Activated CD4-positive, alpha-beta T cell treated with anti-CD3 and anti-CD28 coated beads, Interleukin-2, amount 10 ng/mL, durations not matched to agents 24 days and 14 days (primary cell): ENCODE data around the gene JAGN1. TPM values are rescaled to one million over a fixed set of nuclear protein-coding genes. Genes with fewer than 3 reads are reported as not detected.
"Not testable (repeated sequence)": the region's sequence is repeated elsewhere in the genome, so short reads cannot be mapped to it uniquely, and the experiment has no call there.

Experiments used
- DNase-seq: peaks from one replicate; pipeline ENCODE4 v3.0.0; 2022
- H3K27ac Mint-ChIP-seq: one replicate; pipeline ENCODE4 v1.8.0; 2022; ENCODE audit warnings: mild to moderate bottlenecking, mixed read lengths
- H3K27me3 Mint-ChIP-seq: one replicate; pipeline ENCODE4 v1.8.0; 2022; ENCODE audit warnings: mixed read lengths
- H3K36me3 Mint-ChIP-seq: one replicate; pipeline ENCODE4 v1.8.0; 2022; ENCODE audit warnings: low read depth, mild to moderate bottlenecking, mixed read lengths
- H3K4me1 Mint-ChIP-seq: one replicate; pipeline ENCODE4 v1.8.0; 2021; ENCODE audit warnings: mixed read lengths
- H3K4me3 Mint-ChIP-seq: one replicate; pipeline ENCODE4 v1.8.0; 2022; ENCODE audit warnings: mild to moderate bottlenecking, moderate library complexity, mixed read lengths
- H3K9me3 Mint-ChIP-seq: one replicate; pipeline ENCODE4 v1.8.0; 2021; ENCODE audit warnings: mixed read lengths
- intact Hi-C: fragments of 100-400 bp; cut with micrococcal nuclease; formaldehyde crosslinking; loops from one replicate; pipeline ENCODE4 v1.15.1; 2023
- total RNA-seq: library from RNA; stranded (reverse); gene quantifications from 2 replicates; pipeline ENCODE4 v1.2.3, GENCODE V29; 2022

Gene JAGN1
- 39.5 and 41.0 TPM in 2 replicates for total RNA-seq

DNA sequence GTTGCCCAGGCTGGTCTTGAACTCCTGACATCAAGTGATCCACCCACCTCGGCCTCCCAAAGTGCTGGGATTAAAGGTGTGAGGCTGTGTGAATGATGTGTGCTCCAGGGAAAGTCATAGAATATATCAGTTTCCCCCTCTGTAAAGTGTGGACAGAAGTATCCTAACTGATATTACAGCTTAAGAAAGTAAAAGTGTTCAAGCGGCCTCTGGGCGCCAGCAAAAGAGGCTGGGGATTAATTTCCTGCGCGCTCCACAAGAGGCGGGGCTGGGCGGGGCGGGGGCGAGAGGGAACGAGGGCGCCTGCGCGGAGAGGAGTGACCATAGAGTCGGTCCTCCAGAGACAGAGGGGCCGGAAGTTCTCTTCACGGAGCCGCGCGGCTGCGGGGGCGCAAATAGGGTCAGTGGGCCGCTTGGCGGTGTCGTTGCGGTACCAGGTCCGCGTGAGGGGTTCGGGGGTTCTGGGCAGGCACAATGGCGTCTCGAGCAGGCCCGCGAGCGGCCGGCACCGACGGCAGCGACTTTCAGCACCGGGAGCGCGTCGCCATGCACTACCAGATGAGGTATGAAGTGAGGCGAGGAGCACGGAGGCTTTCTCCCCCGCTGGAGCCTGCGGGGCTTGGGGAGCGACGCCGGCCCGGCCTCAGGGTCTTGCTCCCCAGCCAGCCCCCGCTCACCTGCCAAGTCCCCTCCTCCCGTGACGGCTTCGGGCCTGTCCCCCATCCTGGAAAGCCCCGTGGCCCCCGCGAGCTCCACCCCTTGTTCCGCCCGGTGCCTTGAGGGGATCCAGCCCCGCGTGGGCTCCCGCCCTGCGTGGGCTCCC is at the start of gene JAGN1:
Gene JAGN1 (plus strand): TSS at position 362 of the 823 bp plus-strand sequence. CDS start 113 bp downstream, at position 475.
- Mint-ChIP-seq H3K4me3 (peak within 1 kb of the TSS; percentile 98), H3K27me3 (no peaks in the 10 kb centered on the region), H3K36me3 (peaks cover 34% of the 10 kb centered on the region), H3K9me3 (peaks cover 4% of the 10 kb centered on the region), H3K4me1 (peaks cover 33% of the 10 kb centered on the region), H3K27ac (peak within 1 kb of the TSS; percentile 99)
- peak; percentile 96 for DNase-seq
- intact Hi-C loops: loop anchor here (1.0 to 5.0 kb wide), 8 partner anchors 12 to 358 kb away; partner anchors contain the start of genes ARPC4, CRELD1, IL17RE and MTMR14

DNA sequence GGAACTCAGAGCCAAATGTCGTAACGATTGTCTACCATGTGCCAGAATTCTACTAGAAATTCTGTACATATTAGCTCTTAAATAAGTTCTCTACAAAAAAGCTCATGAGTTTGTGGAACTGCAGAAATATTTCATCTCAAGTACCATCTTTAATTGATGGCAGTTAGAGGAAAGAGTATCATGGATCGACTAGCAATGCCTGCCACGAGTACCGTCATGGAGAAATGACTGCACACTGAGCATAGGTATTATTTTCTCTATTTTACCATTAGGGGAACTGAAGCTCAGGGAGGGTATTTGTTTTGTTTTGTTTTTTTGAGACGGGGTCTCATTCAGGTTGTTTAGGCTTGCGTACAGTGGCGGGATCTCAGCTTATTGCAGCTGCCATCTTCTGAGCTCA is 49.4 kb upstream of the JAGN1 start:
- H3K4me1 Mint-ChIP-seq: peaks cover 26% of the 10 kb centered on the region
- no peaks in the 10 kb centered on the region for H3K9me3 Mint-ChIP-seq
- peaks cover 39% of the 10 kb centered on the region for H3K36me3 Mint-ChIP-seq
- intact Hi-C loops: loop anchor here (5.0 to 10.0 kb wide), 4 partner anchors 111 to 481 kb away; partner anchors contain the start of genes FANCD2, PRRT3, SEC13 and TATDN2
- no peak overlapping the region for H3K27ac Mint-ChIP-seq
- no peaks in the 10 kb centered on the region for H3K27me3 Mint-ChIP-seq
- no peak for DNase-seq
- H3K4me3 Mint-ChIP-seq: no peak overlapping the region

DNA sequence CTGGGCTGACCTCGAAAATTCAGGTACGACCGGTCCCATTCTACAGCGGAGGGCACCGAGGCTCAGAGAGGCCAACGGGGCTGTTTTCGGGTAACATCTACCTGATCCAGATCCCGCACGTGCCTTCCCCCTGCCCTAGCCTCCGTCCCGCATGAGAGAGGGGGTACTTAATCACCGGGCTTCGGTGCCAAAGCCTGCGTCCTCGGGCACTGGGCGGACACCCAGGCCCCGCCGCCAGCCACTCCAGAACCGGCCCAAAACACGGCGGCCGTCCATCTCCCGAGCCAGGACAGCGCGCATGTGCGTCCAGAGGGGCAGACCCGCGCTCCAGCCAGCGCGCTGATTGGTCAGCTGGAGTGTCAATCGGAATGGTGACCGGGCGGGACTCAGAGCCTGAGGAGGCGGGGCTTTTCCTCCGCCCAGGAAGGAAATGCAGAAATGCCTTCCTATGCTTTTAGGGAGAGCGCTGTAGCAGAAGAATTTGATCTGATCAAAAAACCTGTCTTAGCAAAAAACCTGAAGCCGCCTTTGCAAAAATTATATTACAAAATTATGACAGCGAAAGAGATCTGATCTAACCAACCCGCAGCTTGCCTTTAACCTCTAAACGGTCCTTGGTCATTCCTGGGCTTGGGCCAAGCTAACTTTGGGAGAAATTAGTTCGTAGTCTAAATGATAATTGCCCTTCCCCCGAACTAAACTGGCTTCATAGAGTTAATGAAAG is 46.5 kb upstream of the JAGN1 start, which contains the start of gene RPUSD3:
Gene RPUSD3 (minus strand): TSS at position 294 of the 724 bp plus-strand sequence. CDS start 18 bp downstream, at position 276.
- intact Hi-C loops: loop anchor here (1.0 to 10.0 kb wide), 7 partner anchors 46 to 478 kb away; partner anchors contain the start of genes CRELD1, FANCD2, JAGN1 and PRRT3
- peak within 1 kb of the TSS; percentile 98 for H3K27ac Mint-ChIP-seq
- peaks cover 27% of the 10 kb centered on the region for H3K36me3 Mint-ChIP-seq
- peak within 1 kb of the TSS; percentile 99 for H3K4me3 Mint-ChIP-seq
- H3K27me3 Mint-ChIP-seq: no peaks in the 10 kb centered on the region
- DNase-seq: peak; percentile 99
- peaks cover 26% of the 10 kb centered on the region for H3K4me1 Mint-ChIP-seq
- H3K9me3 Mint-ChIP-seq: no peaks in the 10 kb centered on the region

DNA sequence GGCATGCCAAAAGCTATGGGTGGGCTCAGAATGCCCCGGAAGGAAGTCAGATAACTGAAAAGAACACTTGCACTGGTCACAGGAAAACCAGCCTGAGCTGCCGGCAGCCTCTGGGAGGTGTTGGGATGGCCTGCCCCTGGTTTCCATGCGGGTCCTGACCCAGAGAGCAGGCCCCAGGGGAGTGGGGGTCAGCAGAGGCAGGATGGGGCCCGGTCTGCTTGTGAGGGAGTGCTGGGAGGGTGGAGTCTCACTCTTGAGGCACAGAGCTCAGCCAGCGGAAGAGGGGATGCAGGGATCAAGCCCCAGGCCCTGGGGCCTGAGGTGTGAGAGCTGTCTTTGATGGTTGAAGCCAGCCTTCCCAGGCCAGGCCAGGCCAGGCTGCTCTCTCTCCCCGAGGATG is 44.2 kb upstream of the JAGN1 start:
- intact Hi-C loops: loop anchor here (10.0 kb wide), 2 partner anchors 179 to 399 kb away; partner anchors contain the start of genes FANCD2 and TATDN2
- peaks cover 7% of the 10 kb centered on the region for H3K27me3 Mint-ChIP-seq
- peaks cover 13% of the 10 kb centered on the region for H3K36me3 Mint-ChIP-seq
- no peak for DNase-seq
- H3K27ac Mint-ChIP-seq: no peak overlapping the region
- H3K4me1 Mint-ChIP-seq: peaks cover 23% of the 10 kb centered on the region
- H3K4me3 Mint-ChIP-seq: no peak overlapping the region
- H3K9me3 Mint-ChIP-seq: no peaks in the 10 kb centered on the region

DNA sequence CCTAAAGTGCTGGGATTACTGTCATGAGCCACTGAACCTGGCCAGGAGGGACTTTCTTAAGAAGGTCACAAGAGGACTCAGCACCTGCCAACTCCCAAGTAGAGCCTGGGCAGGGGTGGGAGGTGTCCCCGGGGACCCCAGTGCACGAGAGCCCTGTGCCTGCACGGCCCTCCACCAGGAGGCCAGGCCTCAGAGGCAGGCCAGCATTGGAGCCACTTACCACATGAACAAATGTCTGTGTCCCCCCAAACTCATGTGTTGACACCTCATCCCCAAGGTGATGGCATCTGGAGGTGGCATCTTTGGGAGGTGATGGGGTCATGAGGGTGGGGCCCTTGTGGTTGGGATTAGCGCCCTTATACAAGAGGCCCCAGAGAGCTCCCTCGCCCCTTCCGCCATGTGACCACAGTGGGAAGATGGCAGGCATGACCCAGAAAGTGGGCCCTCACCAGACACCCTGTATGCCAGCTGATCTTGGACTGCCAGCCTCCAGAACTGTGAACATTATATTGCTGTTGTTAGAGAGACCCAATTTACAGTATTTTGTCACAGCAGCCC is 43.4 kb upstream of the JAGN1 start:
- H3K9me3 Mint-ChIP-seq: no peaks in the 10 kb centered on the region
- DNase-seq: no peak
- H3K36me3 Mint-ChIP-seq: peaks cover 6% of the 10 kb centered on the region
- H3K4me3 Mint-ChIP-seq: no peak overlapping the region
- intact Hi-C loops: loop anchor here (10.0 kb wide), 2 partner anchors 178 to 398 kb away; partner anchors contain the start of genes FANCD2 and TATDN2
- H3K27me3 Mint-ChIP-seq: peaks cover 15% of the 10 kb centered on the region
- peaks cover 21% of the 10 kb centered on the region for H3K4me1 Mint-ChIP-seq
- no peak overlapping the region for H3K27ac Mint-ChIP-seq

DNA sequence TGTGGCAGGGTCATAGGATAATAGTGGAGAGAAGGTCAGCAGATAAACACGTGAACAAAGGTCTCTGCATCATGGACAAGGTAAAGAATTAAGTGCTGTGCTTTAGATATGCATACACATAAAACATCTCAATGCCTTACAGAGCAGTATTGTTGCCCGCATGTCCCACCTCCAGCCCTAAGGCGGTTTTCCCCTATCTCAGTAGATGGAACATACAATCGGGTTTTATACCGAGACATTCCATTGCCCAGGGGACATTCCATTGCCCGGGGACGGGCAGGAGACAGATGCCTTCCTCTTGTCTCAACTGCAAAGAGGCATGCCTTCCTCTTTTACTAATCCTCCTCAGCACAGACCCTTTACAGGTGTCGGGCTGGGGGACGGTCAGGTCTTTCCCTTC is 42.5 kb upstream of the JAGN1 start:
- H3K27me3 Mint-ChIP-seq: peaks cover 23% of the 10 kb centered on the region
- H3K27ac Mint-ChIP-seq, H3K4me3 Mint-ChIP-seq, H3K9me3 Mint-ChIP-seq, H3K36me3 Mint-ChIP-seq, DNase-seq: not testable (repeated sequence)
- peaks cover 15% of the 10 kb centered on the region for H3K4me1 Mint-ChIP-seq
- intact Hi-C loops: loop anchor here (10.0 kb wide), 2 partner anchors 177 to 397 kb away; partner anchors contain the start of genes FANCD2 and TATDN2

DNA sequence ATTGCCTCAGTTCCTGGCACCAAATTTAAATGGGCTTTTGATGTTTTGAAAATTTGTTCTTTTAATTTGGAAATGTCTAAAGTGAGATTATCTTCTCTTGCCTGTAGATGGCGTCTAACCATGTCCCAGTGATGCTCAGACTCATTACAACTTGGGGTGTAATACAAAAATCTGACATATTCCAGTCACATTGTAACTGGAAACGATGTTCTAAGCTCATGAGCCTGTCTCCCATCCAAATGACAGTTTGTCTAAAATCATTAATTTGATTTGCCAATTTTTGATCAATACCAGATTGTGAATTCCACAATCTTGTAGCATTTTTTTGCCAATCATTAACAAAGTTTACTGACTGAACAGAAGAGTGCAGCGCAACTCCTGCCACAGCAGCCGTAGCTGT is 41.5 kb upstream of the JAGN1 start:
- Mint-ChIP-seq H3K27me3 (peaks cover 27% of the 10 kb centered on the region), H3K4me1 (peaks cover 17% of the 10 kb centered on the region)
- not testable (repeated sequence) for H3K36me3 Mint-ChIP-seq, H3K4me3 Mint-ChIP-seq, H3K27ac Mint-ChIP-seq, H3K9me3 Mint-ChIP-seq
- peak; percentile 70 for DNase-seq
- intact Hi-C loops: loop anchor here (10.0 kb wide), 2 partner anchors 176 to 396 kb away; partner anchors contain the start of genes FANCD2 and TATDN2

DNA sequence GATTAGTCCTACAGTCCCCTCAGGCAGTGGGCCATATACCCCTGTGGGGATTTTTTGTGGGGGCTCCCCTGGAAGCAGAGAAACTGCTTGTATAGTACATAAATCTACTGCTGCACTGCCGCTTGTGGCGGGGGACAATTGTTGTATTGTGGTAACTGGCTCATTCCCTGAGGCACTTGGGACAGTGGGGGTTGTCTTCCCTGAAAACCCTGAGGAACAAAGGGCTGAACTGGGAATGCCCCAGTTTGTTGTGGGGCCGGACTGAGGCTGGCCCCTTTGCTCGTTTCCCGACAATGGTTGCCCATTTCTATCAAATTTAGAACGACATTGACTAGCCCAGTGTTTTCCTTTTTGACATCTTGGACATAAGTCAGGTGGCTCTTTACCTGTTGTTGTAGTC is 39.0 kb upstream of the JAGN1 start:
- H3K27ac Mint-ChIP-seq, intact Hi-C loops, H3K4me3 Mint-ChIP-seq, H3K36me3 Mint-ChIP-seq, DNase-seq, H3K4me1 Mint-ChIP-seq, H3K9me3 Mint-ChIP-seq: not testable (repeated sequence)
- H3K27me3 Mint-ChIP-seq: peaks cover 30% of the 10 kb centered on the region

DNA sequence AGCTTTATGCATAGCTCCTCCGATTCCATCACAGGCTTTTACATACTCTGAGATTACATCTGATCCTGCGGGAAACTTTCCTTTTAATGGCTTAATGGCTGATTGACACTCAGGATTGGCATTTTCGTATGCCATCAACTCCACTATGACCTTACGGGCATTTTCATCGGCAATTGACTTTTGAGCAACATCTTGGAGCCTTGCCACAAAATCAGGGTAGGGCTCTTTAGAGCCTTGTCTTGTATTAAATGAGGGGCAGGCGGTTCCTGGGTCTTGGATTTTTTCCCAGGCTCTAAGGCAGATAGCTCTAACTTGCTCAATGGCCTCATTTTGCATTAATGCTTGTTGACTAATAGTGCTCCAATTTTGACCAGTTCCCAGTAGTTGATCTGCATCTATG is 38.5 kb upstream of the JAGN1 start:
- H3K36me3 Mint-ChIP-seq, H3K4me1 Mint-ChIP-seq, DNase-seq, intact Hi-C loops, H3K4me3 Mint-ChIP-seq, H3K27ac Mint-ChIP-seq, H3K9me3 Mint-ChIP-seq: not testable (repeated sequence)
- H3K27me3 Mint-ChIP-seq: peaks cover 30% of the 10 kb centered on the region

DNA sequence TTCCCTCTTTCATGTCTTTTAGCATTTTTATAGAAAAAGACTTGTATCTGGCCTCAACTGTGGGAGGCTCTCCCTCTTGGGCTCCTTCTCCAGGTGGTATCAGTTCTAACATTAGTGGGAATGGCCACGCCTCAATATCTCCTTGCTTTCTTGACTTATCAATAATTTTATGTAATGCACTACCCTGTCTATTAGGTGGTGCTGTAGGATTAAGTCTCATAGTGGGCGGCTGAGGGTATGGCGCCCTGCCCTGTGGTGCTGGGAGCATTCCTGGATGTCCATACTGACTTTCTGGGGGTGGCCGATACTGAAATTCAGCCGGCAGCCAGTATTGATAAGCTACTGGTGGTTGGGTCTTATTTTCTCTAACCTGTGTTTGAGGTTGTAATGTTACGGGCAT is 37.9 kb upstream of the JAGN1 start:
- peaks cover 30% of the 10 kb centered on the region for H3K27me3 Mint-ChIP-seq
- H3K9me3 Mint-ChIP-seq: no peaks in the 10 kb centered on the region
- H3K27ac Mint-ChIP-seq: no peak overlapping the region
- peaks cover 9% of the 10 kb centered on the region for H3K4me1 Mint-ChIP-seq
- DNase-seq: no peak
- no peaks in the 10 kb centered on the region for H3K36me3 Mint-ChIP-seq
- H3K4me3 Mint-ChIP-seq: no peak overlapping the region
- intact Hi-C loops: no loop called here

DNA sequence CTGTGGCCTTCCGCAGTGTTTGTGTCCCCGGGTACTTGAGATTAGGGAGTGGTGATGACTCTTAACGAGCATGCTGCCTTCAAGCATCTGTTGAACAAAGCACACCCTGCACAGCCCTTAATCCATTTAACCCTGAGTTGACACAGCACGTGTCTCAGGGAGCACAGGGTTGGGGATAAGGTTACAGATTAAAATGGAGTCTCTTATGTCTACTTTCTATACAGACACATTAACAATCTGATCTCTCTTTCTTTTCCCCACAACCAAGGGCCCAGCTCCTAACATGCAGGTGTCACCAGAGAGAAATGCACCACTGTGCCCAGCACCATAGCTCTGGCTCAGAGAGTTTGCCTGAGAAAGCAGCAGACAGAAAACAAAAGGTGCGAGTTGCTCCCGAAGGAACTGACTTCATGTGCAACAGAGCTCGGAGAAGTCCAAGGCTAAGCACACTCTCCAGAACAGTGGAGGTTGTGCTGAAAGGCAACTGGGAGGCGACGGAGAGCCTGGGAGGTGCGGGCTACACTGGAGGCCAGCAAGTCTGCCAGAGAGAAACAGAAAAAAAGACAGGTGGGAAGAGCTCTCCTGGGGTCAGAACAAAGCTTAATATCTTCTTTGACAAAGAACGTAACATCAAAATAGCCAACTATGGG is 36.0 kb upstream of the JAGN1 start:
- intact Hi-C loops: not testable (repeated sequence)

DNA sequence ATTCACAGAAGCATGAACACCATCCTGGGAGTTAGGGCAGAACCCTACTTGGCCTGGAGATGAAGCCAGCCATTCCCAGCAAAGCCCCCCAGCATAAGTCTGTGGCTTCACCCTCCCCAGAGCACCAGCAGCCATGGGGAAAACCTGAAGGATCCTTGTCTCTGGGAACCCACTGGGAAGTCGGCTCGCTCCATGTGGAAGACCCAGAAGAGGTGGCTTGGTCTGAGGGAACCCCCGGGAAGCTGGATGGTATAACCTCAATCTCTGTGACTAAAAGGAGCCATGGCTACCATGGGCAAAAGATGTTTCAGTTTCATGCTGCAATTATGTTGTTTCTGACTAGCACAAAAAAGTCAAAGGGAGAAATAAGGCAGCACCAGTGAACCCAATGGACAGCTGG is 34.8 kb upstream of the JAGN1 start:
- H3K36me3 Mint-ChIP-seq: no peaks in the 10 kb centered on the region
- no peak for DNase-seq

More for the DNA sequence above, 36.0 kb upstream of the JAGN1 start:
- not testable (repeated sequence) for H3K27ac Mint-ChIP-seq, DNase-seq, H3K36me3 Mint-ChIP-seq, H3K4me1 Mint-ChIP-seq, H3K4me3 Mint-ChIP-seq, H3K9me3 Mint-ChIP-seq
- peaks cover 30% of the 10 kb centered on the region for H3K27me3 Mint-ChIP-seq

DNA sequence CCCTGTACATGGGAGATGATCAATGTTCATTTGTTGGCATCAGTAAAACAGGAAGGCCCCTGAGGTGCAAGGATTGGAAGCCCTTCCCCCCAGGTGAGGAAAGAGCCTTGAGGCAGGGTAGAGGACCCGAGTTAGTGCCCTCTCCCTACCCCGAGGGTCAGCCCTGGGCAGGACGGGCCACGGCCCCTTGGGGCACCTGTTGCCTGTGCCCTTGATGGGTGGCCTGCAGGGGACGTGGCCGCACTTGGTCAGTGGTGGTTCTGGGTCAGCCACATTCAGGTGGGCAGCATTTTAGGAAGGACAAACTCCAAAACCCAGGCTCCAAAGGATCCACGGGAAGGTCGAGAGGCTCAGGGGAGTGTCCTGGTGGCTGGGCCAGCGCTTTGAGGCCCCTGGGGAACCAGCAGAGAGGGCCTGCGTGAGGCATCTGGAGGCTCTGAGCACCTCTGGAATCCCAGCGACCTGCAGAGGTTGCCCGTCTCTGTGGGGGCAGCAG is 30.8 kb upstream of the JAGN1 start:
- H3K4me1 Mint-ChIP-seq: peaks cover 3% of the 10 kb centered on the region
- H3K27ac Mint-ChIP-seq: no peak overlapping the region
- no peaks in the 10 kb centered on the region for H3K9me3 Mint-ChIP-seq
- peaks cover 10% of the 10 kb centered on the region for H3K27me3 Mint-ChIP-seq
- no peak for DNase-seq
- no peak overlapping the region for H3K4me3 Mint-ChIP-seq
- intact Hi-C loops: no loop called here
- no peaks in the 10 kb centered on the region for H3K36me3 Mint-ChIP-seq

More for the DNA sequence above, 34.8 kb upstream of the JAGN1 start:
- no peak overlapping the region for H3K4me3 Mint-ChIP-seq
- no peak overlapping the region for H3K27ac Mint-ChIP-seq
- H3K27me3 Mint-ChIP-seq: peaks cover 30% of the 10 kb centered on the region
- no peaks in the 10 kb centered on the region for H3K9me3 Mint-ChIP-seq
- peaks cover 6% of the 10 kb centered on the region for H3K4me1 Mint-ChIP-seq
- intact Hi-C loops: no loop called here
